H9 (cell line): ENCODE results near the gene CALHM3. TPM values are rescaled to one million over a fixed set of nuclear protein-coding genes. Genes with fewer than 3 reads are reported as not detected.

ENCODE experiments used
- DNase-seq: peaks from one replicate; pipeline ENCODE4 v3.0.0-alpha.2; 2017
- H2AFZ ChIP-seq: one replicate; pipeline ENCODE4 v1.6.1; 2013; ENCODE audit warnings: mild to moderate bottlenecking, low read length, control low read depth, moderate library complexity
- H2AK5ac ChIP-seq: 2 replicates; pipeline ENCODE4 v1.6.1; 2013; ENCODE audit warnings: low read length, control low read depth, mixed read lengths; ENCODE audit not compliant: insufficient read length
- H2BK120ac ChIP-seq: one replicate; pipeline ENCODE4 v1.6.1; 2013; ENCODE audit warnings: low read depth, mild to moderate bottlenecking, low read length, control low read depth, inconsistent platforms; ENCODE audit not compliant: poor library complexity, severe bottlenecking
- H2BK12ac ChIP-seq: 2 replicates; pipeline ENCODE4 v1.6.1; 2013; ENCODE audit warnings: low read length, control low read depth, mixed read lengths, low read depth; ENCODE audit not compliant: insufficient read length
- H2BK15ac ChIP-seq: 2 replicates; pipeline ENCODE4 v1.6.1; 2013; ENCODE audit warnings: low read depth, low read length, control low read depth
- H2BK20ac ChIP-seq: one replicate; pipeline ENCODE4 v1.6.1; 2013; ENCODE audit warnings: low read depth, mild to moderate bottlenecking, low read length, control low read depth, inconsistent platforms; ENCODE audit not compliant: poor library complexity, severe bottlenecking
- H2BK5ac ChIP-seq: 2 replicates; pipeline ENCODE4 v1.6.1; 2013; ENCODE audit warnings: low read length, control low read depth, mixed read lengths; ENCODE audit not compliant: insufficient read length
- H3K14ac ChIP-seq: 2 replicates; pipeline ENCODE4 v1.6.1; 2013; ENCODE audit warnings: low read length, control low read depth; ENCODE audit not compliant: insufficient read depth
- H3K18ac ChIP-seq: 2 replicates; pipeline ENCODE4 v1.6.1; 2013; ENCODE audit warnings: low read depth, mild to moderate bottlenecking, mixed read lengths, low read length, control low read depth; ENCODE audit not compliant: insufficient read length
- H3K23ac ChIP-seq: 2 replicates; pipeline ENCODE4 v1.6.1; 2013; ENCODE audit warnings: low read length, control low read depth, mixed read lengths, low read depth; ENCODE audit not compliant: insufficient read length
- H3K23me2 ChIP-seq: 2 replicates; pipeline ENCODE4 v1.6.1; 2013; ENCODE audit warnings: low read depth, mild to moderate bottlenecking, mixed read lengths, low read length, control low read depth; ENCODE audit not compliant: insufficient read length, poor library complexity, severe bottlenecking
- H3K27ac ChIP-seq: 2 replicates; pipeline ENCODE4 v1.5.1; 2013; ENCODE audit warnings: low read length, control low read depth, mixed read lengths, low read depth; ENCODE audit not compliant: insufficient read length
- H3K27me3 ChIP-seq: 2 replicates; pipeline ENCODE4 v1.6.1; 2013; ENCODE audit warnings: low read length, control low read depth, inconsistent platforms; ENCODE audit not compliant: insufficient read depth
- H3K4ac ChIP-seq: 2 replicates; pipeline ENCODE4 v1.6.1; 2013; ENCODE audit warnings: low read depth, mild to moderate bottlenecking, control low read depth, inconsistent platforms, low read length, moderate library complexity
- H3K4me1 ChIP-seq: 2 replicates; pipeline ENCODE4 v1.6.1; 2013; ENCODE audit warnings: low read length, control low read depth, inconsistent platforms; ENCODE audit not compliant: insufficient read depth
- H3K4me2 ChIP-seq: 2 replicates; pipeline ENCODE4 v1.6.1; 2013; ENCODE audit warnings: low read length, control low read depth, mixed read lengths; ENCODE audit not compliant: insufficient read length, insufficient read depth
- H3K56ac ChIP-seq: 2 replicates; pipeline ENCODE4 v1.6.1; 2013; ENCODE audit warnings: low read depth, mild to moderate bottlenecking, mixed read lengths, low read length, control low read depth; ENCODE audit not compliant: insufficient read length
- H3K79me1 ChIP-seq: 2 replicates; pipeline ENCODE4 v1.6.1; 2013; ENCODE audit warnings: low read depth, mild to moderate bottlenecking, moderate library complexity, low read length, control low read depth, inconsistent platforms; ENCODE audit not compliant: insufficient read depth, poor library complexity, severe bottlenecking
- H3K79me2 ChIP-seq: 2 replicates; pipeline ENCODE4 v1.6.1; 2013; ENCODE audit warnings: low read length, control low read depth, inconsistent platforms; ENCODE audit not compliant: insufficient read depth
- H3K9ac ChIP-seq: 2 replicates; pipeline ENCODE4 v1.6.1; 2013; ENCODE audit warnings: low read length, control low read depth, mixed read lengths; ENCODE audit not compliant: insufficient read length; ENCODE audit errors: extremely low read depth
- H3K9me3 ChIP-seq: one replicate; pipeline ENCODE4 v1.6.1; 2013; ENCODE audit warnings: low read depth, low read length, inconsistent platforms; ENCODE audit not compliant: control insufficient read depth
- H3T11ph ChIP-seq: one replicate; pipeline ENCODE4 v1.6.1; 2013; ENCODE audit warnings: mild to moderate bottlenecking, low read length, control low read depth, inconsistent platforms
- H4K20me1 ChIP-seq: one replicate; pipeline ENCODE4 v1.6.1; 2013; ENCODE audit not compliant: control insufficient read depth, insufficient read length, insufficient read depth
- H4K5ac ChIP-seq: 2 replicates; pipeline ENCODE4 v1.6.1; 2013; ENCODE audit warnings: low read depth, mild to moderate bottlenecking, mixed read lengths, low read length, control low read depth; ENCODE audit not compliant: insufficient read length
- H4K8ac ChIP-seq: replicated peaks from 2 replicates; pipeline ENCODE4 v1.6.1; 2013; ENCODE audit warnings: low read length, control low read depth, mixed read lengths, low read depth; ENCODE audit not compliant: insufficient read length
- H4K91ac ChIP-seq: 2 replicates; pipeline ENCODE4 v1.6.1; 2013; ENCODE audit warnings: low read depth, mild to moderate bottlenecking, moderate library complexity, mixed read lengths, low read length, control low read depth; ENCODE audit not compliant: insufficient read length
- H3K27ac Mint-ChIP-seq, 3 experiments: 2 replicates in 2 of 3; 3 replicates in 1 of 3; pipeline ENCODE4 v1.8.0; 2020 to 2021; ENCODE audit warnings: mixed read lengths in 3 of 3, mild to moderate bottlenecking in 1 of 3, moderate library complexity in 1 of 3
- H3K27me3 Mint-ChIP-seq: 2 replicates; pipeline ENCODE4 v1.8.0; 2021; ENCODE audit warnings: low read depth, mild to moderate bottlenecking, moderate library complexity, mixed read lengths
- H3K36me3 Mint-ChIP-seq, 3 experiments: 2 replicates in 2 of 3; 3 replicates in 1 of 3; pipeline ENCODE4 v1.8.0; 2020 to 2021; ENCODE audit warnings: low read depth in 3 of 3, mixed read lengths in 3 of 3; ENCODE audit not compliant: insufficient read depth in 1 of 3
- H3K4me1 Mint-ChIP-seq, 2 experiments: 2 replicates each; pipeline ENCODE4 v1.8.0; 2020; ENCODE audit warnings: mixed read lengths in 2 of 2
- H3K4me3 Mint-ChIP-seq, 2 experiments: 2 replicates in 1 of 2; 3 replicates in 1 of 2; pipeline ENCODE4 v1.8.0; 2020 to 2021; ENCODE audit warnings: mild to moderate bottlenecking in 2 of 2, mixed read lengths in 2 of 2, moderate library complexity in 1 of 2
- H3K9me3 Mint-ChIP-seq, 2 experiments: 2 replicates in 1 of 2; 3 replicates in 1 of 2; pipeline ENCODE4 v1.8.0; 2020; ENCODE audit warnings: mild to moderate bottlenecking in 2 of 2, mixed read lengths in 2 of 2, moderate library complexity in 1 of 2
- WGBS: extraction: QIAGEN DNeasy Blood & Tissue Kit; methylation state at CpG from one replicate; pipeline ENCODE4 v1.1.7; 2013; ENCODE audit warnings: missing lambda C conversion rate, low lambda C conversion rate, mixed read lengths; ENCODE audit not compliant: insufficient read length; ENCODE audit errors: extremely low coverage; 5-methylcytosine and 5-hydroxymethylcytosine counted together
- total RNA-seq: library from RNA; stranded (reverse); gene quantifications from 2 replicates; pipeline ENCODE4 v1.2.1, GENCODE V29; 2021
- TF ChIP-seq, protein P1 (sequence below): fragments of 200-600 bp; sonication (generic); conservative IDR thresholded peaks from 3 replicates; pipeline ENCODE4 v1.8.0; 2021; ENCODE audit warnings: antibody characterized with exemption, mild to moderate bottlenecking

Gene CALHM3
- total RNA-seq, 1 experiment from 2014 or later: not detected

DNA sequence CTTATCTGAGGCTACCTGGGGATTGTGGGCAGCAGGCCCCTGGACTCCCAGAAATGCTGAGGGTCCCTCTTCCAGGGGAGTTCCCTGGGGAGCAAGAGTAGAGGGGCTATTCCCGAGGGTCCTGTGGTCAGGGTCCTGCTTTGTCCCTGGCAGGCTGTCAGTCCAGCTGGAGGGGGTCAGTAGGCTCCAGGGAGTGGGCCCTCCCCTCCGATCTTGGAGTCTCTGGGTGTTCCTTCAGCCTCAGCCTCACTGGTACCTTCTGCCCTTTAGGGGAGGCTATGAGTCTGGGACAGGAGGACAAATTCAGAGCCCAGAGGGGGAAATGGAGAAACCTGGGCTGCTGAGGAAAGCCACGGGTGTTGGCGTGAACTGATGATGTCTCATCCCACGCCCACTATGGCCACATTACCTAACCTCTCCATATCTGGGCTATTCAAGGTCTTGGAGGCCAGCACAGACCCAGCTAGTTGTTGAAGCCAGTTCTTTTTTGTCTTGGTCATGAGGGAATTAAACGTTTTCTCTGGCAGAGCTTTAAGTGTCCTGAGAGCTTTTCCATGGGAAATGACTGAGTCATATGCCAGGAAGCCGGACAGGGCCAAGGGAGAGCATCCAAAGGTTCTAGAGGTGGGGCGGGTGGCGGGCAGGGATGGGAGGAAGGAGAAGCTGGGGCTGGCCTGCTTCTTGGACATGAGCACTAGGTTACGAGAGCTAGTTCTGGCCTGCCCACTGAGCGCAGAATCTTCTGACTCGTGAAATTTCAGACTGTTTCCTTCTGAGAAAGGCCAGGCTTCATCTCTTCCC lies 33.1 kb downstream of the CALHM3 start:
- Mint-ChIP-seq H3K9me3 (no peaks in the 10 kb centered on the region), H3K4me3 (no peak overlapping the region), H3K36me3 (peaks cover 35 to 78% (median 70%) of the 10 kb centered on the region in 3 experiments), H3K27ac (no peak overlapping the region), H3K27me3 (no peaks in the 10 kb centered on the region), H3K4me1 (peaks cover 2 to 3% of the 10 kb centered on the region in 2 experiments; a peak in 3 of 4 replicates)
- Histone ChIP-seq H4K20me1 (no peaks in the 10 kb centered on the region), H3K14ac (no peak overlapping the region), H3K18ac (no peak overlapping the region), H3K4me1 (no peaks in the 10 kb centered on the region), H3K4me2 (no peak overlapping the region), H4K5ac (no peak overlapping the region), H4K91ac (no peak overlapping the region), H3K79me2 (no peaks in the 10 kb centered on the region), H3K27ac (no peak overlapping the region), H4K8ac (no peak overlapping the region), H2AK5ac (no peak overlapping the region), H3K27me3 (no peaks in the 10 kb centered on the region), H3K9me3 (no peaks in the 10 kb centered on the region), H2BK12ac (no peak overlapping the region), H3K56ac (no peak overlapping the region), H2AFZ (no peak overlapping the region), H2BK20ac (no peak overlapping the region), H3K9ac (no peak overlapping the region), H2BK5ac (no peak overlapping the region), H3K4ac (no peak overlapping the region), H2BK15ac (no peak overlapping the region), H3T11ph (no peak overlapping the region), H2BK120ac (no peak overlapping the region), H3K23ac (no peak overlapping the region), H3K23me2 (no peaks in the 10 kb centered on the region), H3K79me1 (no peaks in the 10 kb centered on the region)
- no peak for DNase-seq
- WGBS: no CpG with 5 or more reads among the region's 12 CpGs
- TF ChIP-seq, protein P1, sequence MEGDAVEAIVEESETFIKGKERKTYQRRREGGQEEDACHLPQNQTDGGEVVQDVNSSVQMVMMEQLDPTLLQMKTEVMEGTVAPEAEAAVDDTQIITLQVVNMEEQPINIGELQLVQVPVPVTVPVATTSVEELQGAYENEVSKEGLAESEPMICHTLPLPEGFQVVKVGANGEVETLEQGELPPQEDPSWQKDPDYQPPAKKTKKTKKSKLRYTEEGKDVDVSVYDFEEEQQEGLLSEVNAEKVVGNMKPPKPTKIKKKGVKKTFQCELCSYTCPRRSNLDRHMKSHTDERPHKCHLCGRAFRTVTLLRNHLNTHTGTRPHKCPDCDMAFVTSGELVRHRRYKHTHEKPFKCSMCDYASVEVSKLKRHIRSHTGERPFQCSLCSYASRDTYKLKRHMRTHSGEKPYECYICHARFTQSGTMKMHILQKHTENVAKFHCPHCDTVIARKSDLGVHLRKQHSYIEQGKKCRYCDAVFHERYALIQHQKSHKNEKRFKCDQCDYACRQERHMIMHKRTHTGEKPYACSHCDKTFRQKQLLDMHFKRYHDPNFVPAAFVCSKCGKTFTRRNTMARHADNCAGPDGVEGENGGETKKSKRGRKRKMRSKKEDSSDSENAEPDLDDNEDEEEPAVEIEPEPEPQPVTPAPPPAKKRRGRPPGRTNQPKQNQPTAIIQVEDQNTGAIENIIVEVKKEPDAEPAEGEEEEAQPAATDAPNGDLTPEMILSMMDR: no peak
